ENCODE measurements around the gene CD80.

DNA sequence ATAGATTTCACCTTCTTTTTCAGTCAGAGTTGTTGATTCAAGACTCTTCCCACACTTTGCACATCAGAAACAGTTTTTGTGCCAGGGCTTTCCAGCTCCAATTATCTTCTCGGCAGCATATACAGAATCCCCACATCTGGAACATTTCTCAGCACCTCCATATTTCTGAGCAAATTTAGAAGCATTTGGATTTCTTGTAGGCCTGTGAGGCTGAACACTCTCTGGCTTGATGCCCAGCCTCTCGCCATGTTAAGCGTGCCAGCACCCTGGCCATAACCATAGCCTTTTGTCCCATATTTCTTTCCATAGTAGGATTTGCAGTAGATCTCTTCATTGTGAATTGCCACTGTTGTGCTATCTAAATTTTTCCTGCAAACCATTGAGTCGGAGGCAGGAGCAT is 28.3 kb downstream of the CD80 start:
- TF ChIP-seq POLR2AphosphoS5 (IDR thresholded peaks at IDR 0.05; ENCODE audit: low read depth, low read length) (no peak), SIN3A (IDR thresholded peaks at IDR 0.05; ENCODE audit: low read depth) (no peak), POLR2A (IDR thresholded peaks at IDR 0.05; ENCODE audit: borderline replicate concordance, extremely low read depth, insufficient read depth, insufficient read length) (no peak), SRF (IDR thresholded peaks at IDR 0.05; ENCODE audit: low read depth) (no peak), ZNF274 (IDR thresholded peaks at IDR 0.05; ENCODE audit: low read depth, low read length) (no peak), ELF1 (IDR thresholded peaks at IDR 0.05; ENCODE audit: borderline replicate concordance, low read depth) (no peak), EZH2 (IDR thresholded peaks at IDR 0.05) (no peak), EZH2phosphoT487 (IDR thresholded peaks at IDR 0.05; ENCODE audit: borderline replicate concordance) (no peak), CBX3 (IDR thresholded peaks at IDR 0.05; ENCODE audit: low read depth) (no peak)
- TF ChIP-seq, protein P1, sequence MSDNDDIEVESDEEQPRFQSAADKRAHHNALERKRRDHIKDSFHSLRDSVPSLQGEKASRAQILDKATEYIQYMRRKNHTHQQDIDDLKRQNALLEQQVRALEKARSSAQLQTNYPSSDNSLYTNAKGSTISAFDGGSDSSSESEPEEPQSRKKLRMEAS (IDR thresholded peaks at IDR 0.05) = no peak
- TF ChIP-seq, protein P2, sequence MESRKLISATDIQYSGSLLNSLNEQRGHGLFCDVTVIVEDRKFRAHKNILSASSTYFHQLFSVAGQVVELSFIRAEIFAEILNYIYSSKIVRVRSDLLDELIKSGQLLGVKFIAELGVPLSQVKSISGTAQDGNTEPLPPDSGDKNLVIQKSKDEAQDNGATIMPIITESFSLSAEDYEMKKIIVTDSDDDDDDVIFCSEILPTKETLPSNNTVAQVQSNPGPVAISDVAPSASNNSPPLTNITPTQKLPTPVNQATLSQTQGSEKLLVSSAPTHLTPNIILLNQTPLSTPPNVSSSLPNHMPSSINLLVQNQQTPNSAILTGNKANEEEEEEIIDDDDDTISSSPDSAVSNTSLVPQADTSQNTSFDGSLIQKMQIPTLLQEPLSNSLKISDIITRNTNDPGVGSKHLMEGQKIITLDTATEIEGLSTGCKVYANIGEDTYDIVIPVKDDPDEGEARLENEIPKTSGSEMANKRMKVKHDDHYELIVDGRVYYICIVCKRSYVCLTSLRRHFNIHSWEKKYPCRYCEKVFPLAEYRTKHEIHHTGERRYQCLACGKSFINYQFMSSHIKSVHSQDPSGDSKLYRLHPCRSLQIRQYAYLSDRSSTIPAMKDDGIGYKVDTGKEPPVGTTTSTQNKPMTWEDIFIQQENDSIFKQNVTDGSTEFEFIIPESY (IDR thresholded peaks at IDR 0.05; ENCODE audit: extremely low read depth, insufficient replicate concordance, low read length) = no peak
- TF ChIP-seq, protein P3, sequence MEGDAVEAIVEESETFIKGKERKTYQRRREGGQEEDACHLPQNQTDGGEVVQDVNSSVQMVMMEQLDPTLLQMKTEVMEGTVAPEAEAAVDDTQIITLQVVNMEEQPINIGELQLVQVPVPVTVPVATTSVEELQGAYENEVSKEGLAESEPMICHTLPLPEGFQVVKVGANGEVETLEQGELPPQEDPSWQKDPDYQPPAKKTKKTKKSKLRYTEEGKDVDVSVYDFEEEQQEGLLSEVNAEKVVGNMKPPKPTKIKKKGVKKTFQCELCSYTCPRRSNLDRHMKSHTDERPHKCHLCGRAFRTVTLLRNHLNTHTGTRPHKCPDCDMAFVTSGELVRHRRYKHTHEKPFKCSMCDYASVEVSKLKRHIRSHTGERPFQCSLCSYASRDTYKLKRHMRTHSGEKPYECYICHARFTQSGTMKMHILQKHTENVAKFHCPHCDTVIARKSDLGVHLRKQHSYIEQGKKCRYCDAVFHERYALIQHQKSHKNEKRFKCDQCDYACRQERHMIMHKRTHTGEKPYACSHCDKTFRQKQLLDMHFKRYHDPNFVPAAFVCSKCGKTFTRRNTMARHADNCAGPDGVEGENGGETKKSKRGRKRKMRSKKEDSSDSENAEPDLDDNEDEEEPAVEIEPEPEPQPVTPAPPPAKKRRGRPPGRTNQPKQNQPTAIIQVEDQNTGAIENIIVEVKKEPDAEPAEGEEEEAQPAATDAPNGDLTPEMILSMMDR (IDR thresholded peaks at IDR 0.05 in 2 of 3, conservative IDR thresholded peaks at IDR 0.05 in 1 of 3; ENCODE audit: borderline replicate concordance in 1 of 3, insufficient read depth in 1 of 3, low read depth in 2 of 3, low read length in 2 of 3) = no peak
- TF ChIP-seq, protein P4, sequence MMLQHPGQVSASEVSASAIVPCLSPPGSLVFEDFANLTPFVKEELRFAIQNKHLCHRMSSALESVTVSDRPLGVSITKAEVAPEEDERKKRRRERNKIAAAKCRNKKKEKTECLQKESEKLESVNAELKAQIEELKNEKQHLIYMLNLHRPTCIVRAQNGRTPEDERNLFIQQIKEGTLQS (IDR thresholded peaks at IDR 0.05) = no peak
- TF ChIP-seq, protein P5, sequence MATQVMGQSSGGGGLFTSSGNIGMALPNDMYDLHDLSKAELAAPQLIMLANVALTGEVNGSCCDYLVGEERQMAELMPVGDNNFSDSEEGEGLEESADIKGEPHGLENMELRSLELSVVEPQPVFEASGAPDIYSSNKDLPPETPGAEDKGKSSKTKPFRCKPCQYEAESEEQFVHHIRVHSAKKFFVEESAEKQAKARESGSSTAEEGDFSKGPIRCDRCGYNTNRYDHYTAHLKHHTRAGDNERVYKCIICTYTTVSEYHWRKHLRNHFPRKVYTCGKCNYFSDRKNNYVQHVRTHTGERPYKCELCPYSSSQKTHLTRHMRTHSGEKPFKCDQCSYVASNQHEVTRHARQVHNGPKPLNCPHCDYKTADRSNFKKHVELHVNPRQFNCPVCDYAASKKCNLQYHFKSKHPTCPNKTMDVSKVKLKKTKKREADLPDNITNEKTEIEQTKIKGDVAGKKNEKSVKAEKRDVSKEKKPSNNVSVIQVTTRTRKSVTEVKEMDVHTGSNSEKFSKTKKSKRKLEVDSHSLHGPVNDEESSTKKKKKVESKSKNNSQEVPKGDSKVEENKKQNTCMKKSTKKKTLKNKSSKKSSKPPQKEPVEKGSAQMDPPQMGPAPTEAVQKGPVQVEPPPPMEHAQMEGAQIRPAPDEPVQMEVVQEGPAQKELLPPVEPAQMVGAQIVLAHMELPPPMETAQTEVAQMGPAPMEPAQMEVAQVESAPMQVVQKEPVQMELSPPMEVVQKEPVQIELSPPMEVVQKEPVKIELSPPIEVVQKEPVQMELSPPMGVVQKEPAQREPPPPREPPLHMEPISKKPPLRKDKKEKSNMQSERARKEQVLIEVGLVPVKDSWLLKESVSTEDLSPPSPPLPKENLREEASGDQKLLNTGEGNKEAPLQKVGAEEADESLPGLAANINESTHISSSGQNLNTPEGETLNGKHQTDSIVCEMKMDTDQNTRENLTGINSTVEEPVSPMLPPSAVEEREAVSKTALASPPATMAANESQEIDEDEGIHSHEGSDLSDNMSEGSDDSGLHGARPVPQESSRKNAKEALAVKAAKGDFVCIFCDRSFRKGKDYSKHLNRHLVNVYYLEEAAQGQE (IDR thresholded peaks at IDR 0.05; ENCODE audit: low read depth) = no peak
